ENCODE measurements around the gene TAL1.
"Not testable (repeated sequence)": the region's sequence is repeated elsewhere in the genome, so short reads cannot be mapped to it uniquely, and the experiment has no call there.

Gene TAL1

DNA sequence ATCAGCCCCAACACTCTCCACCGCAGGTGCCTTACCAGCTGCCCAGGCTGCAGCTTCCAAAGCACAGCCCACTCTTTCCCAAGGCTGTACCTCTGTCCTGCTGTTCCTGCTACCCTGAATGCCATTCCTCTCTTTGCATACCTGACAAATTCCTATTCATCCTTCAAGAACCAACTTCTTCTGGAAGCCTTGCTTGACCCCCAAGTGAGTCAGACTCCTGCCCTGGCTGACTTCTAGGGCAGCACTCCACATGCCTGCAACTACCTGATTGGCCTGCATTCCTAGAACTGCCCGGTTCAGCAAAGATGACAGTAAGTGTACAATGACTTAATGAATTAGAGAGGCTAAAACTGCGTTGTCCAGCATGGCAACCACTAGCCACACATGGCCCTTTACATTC lies 21.4 kb downstream of the TAL1 start:
- no peak for DNase-seq

DNA sequence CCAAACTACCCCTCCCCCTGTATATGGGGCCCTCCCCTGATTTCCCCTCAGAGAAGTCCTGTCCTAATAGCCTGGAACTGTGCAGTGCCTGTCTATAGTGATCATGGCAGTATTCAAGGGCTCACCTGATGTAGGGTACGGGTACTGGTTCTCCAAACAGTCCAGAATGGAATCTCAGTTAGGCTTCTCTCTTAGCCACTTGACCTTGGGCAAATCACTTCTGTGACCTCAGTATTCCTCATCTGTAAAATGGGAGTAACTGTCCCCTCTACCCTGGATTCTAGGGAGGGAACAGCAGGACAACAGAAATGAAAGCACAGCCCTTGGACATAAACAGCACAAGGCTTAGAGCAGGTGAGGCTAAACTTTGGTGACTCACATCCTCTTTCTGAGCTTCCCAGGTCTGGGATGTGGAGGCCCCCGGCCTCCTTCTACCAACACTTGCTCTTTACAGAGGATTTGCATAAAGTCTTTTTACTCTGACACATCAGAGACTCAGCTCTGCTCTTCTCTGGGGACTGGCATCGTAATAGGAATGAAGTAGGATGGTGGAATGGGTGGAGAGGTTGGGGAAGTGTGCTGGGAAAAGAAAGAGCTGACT lies 22.2 kb downstream of the TAL1 start:
- DNase-seq, result no peak

DNA sequence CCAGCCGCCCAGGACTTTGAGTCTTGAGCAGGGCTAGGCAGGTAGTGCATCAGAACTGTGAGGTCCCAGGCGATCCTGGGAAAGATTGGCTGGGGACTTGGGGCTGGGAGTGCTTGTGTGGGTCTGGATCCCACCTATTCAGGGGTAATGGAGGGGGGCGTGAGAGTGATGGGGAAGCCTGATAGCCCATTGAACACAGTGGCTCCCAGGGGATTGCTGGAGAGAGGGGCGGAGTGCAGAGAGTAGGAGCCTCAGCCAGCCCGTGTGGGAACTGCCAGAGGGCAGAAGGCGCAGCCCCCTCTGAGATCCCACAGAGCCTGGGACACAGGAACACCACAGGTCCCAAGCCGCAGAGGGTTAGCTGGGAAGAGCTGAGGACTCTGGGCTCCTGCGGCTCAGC lies 22.9 kb downstream of the TAL1 start:
- no peak for DNase-seq

DNA sequence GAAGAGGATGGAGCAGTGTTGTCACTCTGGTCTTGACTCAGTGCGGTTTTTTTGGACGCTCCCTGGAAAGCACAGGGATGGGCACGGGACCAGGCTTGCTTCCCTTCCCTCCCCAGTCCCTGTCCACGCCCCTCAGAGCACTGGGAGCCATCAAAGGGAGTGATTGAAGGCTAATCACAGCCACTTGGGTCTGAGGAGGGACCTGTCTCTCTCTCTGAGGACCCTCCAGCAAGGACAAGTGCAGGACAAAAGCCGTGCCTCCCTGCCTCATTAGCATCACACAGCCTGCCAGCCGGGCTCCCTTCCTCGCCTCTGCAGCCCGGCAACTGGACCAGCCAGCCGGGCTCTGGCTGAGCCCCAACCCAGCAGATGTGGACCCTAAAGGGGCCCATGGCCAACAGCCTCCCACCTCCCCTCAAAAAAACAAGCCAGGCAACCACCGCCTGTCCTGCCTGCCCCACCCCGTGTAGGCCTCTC lies 23.6 kb downstream of the TAL1 start:
- no peak for DNase-seq

DNA sequence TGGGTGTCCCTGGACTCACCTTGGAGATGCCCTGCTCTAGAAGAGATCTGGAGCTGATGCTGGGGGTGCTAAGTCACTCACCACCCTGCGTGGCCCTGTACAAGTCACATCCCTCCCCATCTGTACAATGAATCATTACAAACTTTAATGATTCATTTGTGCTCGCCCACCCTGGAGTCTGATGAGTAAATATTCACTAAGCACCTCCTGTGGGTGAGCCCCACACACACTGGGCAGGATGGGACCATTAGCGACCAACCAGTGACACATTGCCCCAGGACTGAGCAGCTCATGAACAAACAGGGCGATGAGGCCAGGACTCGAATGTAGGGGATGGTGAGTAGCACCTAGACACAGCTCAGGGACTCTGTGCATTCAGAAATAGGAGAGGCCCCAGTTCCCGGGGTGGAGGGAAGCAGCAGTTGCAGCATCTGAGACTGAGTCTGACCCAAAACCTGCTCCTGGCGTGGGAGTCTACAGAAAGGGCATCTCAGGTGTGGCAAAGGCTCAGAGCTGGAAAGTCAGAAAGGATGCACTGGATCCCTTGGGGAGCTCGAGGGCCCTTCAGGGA lies 24.1 kb downstream of the TAL1 start:
- no peak for DNase-seq

DNA sequence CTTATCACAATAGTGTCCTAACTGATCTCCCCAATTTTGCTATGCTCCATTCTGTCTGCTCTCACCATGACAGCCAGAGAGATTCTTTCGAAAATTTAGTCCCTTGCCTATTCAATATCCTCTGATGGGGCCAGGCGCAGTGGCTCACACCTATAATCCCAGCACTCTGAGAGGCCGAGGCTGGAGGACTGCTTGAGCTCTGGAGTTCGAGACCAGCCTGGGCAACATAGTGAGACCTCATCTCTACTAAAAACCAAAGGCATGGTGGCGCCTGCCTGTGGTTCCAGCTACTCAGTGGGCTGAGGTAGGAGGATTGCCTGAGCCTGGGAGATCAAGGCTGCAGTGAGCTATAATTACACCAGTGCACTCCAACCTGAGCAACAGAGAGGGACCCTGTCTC lies 26.1 kb downstream of the TAL1 start:
- DNase-seq, result no peak

DNA sequence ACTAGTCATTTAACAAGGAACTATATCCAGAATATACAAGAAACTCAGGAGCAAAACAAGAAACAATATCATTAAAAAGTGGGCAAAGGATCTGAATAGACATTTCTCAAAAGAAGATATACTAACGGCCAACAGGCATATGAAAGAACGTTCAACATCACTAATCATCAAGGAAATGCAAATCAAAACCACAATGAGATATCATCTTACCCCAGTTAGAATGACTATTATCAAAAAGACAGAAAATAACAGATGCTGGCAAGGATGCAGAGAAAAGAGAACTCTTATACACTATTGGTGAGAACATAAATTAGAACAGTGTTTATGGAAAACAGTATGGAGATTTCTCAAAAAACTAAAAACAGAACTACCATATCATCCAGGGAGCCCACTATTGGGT lies 28.5 kb downstream of the TAL1 start:
- not testable (repeated sequence) for DNase-seq

DNA sequence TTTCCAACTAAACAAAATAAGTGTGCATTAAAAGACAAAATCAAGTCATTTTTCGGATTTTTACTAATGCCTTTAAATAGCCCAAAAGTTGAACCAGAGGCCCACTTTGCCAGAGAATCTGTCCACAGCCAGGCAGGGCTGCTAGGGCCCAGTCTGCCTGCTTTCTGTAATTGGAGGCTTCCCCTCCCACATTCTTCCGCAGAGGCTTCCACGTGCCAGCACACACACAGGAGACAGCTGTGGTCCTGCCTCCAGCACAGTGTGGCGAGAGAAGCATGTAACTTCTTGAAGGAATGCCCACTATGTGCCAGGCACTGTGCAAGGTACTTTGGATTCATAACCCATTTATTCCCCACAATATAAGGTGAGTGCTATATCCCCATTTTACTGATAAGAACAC lies 30.8 kb downstream of the TAL1 start:
- DNase-seq, result no peak

DNA sequence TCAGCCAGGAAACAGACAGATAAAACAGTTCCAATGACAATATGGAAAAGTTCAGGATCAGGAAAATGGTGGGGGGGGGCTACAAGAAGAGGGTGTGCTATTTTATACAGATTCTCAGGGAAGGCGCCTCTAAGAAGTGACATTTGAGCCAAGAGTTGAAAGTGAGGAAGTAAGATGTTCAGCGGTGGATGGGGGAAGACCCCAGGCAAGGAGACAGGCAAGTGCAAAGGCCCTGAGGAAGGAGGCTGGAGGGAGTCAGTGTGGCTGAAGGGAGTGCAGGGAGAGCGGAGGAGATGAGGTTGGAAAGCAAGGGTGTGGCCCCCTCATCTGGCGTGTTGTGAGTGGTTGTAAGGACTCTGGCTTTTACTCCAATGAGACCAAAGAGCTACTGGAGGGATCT lies 33.8 kb downstream of the TAL1 start:
- DNase-seq, result no peak

DNA sequence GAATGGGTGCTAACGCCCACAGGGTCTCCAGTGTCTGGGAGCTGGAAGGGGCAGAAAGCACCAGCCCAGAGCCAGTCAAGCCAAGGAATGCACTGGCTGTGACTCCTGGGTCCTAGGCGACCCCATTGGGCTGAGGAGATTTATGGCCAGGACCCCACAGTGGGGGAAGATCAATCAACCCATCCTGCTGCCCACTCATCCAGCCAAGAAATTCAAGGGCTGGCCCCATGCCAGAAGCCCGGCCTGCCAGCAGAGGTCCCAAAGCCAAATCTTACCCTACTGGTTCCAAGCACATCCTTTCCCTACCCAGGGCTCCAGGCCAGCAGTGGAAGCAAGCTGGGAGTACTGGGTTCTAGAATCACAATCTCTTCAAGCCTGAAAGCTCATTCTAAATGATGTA lies 35.4 kb downstream of the TAL1 start:
- no peak for DNase-seq

DNA sequence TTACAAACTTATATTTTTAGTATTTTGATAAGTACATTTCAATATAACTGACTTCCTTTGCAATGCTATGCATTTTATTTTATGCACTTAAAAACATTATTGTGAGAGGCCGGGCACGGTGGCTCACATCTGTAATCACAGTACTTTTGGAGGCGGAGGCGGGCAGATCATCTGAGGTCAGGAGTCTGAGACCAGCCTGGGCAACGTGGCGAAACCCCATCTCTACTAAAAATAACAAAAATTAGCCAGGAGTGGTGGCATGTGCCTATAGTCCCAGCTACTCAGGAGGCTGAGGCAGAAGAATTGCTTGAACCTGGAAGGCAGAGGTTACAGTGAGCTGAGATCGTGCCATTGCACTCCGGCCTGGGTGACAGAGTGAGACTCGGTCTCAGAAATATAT lies 36.0 kb downstream of the TAL1 start:
- not testable (repeated sequence) for DNase-seq

DNA sequence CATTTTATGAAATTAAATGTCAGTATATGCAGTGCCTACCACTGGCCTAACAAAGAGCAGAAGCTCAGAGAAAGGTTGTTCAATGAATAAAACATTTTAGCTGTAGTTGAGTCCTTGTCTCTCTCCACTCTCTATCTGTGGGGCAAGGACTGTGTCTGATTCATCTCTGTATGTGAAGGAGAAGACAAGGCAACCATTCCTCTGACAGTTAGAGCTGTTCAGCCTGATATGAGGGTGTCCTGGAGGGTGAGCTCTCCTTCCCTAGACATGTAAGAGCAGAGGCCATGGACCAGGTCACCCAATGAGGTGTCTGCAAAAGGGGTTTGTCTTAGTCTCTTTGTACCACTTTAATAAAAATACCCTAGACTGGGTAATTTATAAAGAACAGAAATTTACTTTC lies 37.7 kb downstream of the TAL1 start:
- DNase-seq, result no peak

DNA sequence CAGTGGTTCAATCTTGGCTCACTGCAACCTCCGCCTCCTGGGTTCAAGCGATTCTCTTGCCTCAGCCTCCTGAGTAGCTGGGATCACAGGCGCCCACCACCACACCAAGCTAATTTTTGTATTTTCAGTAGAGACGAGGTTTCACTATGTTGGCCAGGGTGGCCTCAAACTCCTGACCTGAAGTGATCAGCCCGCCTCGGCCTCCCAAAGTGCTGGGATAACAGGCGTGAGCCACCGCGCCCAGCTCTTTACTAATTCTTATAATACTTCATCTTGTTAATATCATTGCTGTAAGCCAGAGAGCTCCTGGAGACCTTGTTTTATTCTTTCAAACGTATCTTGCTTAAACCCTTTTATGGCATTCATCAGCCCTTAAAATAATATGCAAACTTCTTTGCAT lies 38.5 kb downstream of the TAL1 start:
- DNase-seq, result not testable (repeated sequence)

DNA sequence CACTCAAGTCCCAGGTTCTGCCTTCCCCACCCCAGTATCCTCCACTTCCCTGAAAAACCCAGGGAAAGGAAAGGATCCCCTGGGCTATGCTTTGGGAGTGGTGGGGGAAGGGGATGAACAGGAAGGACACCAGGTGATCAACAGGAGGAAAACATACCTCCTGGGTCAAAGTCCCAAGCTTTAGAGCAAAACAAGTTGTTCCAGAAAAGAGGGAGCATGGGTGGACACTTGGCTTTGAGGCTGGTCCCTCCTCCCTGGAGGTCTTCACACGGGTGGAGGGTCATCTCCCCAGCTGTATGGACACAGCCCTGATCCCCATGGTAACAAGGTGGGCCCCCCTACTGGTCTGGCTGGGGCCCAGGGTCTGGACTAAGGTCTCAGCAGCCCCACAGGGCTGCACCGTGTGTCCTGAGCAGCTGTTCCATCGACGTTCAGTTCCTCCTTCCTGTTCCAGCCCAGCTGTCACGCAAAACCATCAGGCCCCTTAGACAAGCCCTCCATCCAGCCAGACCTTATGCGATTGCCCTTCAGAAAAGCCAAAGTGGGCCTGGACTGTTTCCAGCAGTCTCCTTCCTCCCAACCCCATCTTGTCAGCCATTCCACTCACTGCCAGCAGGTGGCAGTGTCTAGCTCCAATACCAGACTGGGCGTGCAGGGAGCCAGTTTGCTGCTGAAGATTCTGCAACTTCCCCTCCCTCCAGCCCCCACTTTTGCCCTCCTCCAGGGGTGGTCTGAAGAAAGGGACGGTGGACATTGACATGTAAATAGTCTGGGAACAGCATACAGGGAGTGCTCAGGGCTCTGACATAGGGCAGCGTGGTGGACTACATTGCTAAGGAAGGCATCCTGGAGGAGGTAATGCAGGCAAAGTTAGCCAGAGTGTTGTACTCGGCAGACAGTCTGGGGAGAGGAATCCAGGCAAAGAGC lies 39.3 kb downstream of the TAL1 start:
- DNase-seq, result peak; percentile 59

DNA sequence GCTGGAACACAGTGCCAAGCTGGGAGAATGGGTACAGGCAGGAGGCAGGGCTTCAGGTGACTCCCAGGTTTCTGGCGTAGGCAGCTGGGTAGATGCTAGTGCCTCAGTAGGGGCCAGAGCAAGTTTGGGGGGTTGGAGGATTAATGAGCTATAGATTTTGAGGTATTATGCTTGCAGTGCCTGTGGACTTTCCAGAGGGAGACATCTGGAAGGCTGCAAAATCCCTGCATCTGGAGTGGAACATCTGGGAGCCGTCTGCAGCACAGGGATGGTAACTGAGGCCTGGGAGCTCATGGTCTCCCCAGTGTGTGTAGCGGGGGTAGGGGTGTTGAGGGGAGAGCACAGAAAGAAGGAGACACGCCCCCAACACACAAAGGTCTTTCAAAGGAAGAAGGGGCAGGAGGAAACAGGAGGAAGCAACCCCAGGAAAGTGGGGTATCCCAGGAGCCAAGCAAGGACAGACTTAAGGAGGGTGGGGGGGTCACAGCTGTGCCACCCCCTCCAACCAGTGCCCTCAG lies 40.0 kb downstream of the TAL1 start:
- no peak for DNase-seq

DNA sequence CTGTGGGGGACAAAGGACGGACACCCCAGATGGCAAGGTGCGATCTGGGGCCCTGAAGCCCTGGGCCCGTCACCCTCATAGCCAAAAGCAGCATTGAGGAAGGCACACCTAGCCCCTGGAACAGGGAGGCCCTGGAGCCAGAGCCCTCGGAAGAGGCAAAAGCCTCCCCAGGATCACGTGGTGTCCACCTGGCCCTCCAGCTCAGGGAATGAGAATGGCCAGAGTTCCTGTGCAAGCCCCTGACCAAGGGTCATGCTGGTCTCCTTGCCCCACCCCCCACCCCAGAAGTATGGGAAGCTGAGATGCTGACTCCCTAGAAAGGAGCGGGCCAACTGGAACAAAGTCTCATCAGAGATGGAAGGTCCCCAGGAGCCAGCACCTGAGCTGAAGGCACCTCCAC lies 41.2 kb downstream of the TAL1 start:
- no peak for DNase-seq

DNA sequence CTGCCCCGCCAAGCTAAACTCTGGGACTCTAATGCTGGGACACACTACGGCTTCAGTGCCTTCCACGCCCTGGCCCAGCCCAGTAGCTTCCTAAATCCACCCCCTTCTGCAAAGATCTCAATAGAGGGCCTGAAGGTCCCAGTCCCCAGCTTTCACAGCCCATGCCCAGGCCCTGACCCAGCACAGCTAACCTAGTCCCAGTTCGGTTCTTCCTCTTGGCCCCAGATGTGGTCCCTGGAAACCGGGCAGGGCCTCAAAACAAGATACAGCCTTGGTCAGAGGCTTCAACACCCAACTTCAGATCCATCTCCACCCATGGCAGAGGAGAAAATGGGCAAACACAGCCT lies 41.5 kb downstream of the TAL1 start:
- DNase-seq, result no peak

DNA sequence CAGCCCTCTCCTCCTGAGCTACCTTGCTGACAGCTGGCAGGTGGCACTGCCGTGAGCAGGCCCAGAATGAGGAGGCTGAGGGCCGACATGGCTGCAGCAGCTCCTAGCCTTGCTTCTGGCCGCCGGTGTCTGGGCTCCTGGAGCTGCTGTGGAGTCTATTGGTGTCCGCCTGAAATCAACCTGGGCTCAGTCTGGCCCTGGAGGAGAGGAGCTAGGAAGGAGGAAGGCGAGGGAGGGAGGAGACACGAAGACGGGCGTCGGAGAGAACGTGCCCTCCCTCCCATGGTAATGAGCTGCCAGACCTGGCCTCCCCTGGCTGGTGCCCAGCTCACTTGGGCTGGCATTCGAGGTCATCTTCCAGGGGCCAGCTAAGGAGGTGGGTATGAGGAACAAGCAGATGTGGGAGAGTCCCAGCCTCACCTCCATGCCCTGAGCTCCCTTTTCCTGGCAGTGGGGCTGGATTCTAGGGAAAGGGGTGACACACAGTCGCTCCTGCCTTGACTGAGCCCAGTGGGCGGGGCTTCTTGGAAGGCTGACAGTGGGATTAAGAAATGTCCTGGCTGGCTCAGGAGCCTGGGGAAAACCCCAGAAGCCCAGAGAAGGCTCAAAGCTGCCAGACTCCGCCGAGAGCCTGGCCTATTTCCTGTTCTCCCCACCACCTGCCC lies 42.0 kb downstream of the TAL1 start, which contains the start of gene PDZK1IP1:
Gene PDZK1IP1, minus strand, starts transcription at position 193 of the 665 bp plus-strand sequence. Its CDS starts 104 bp downstream, at position 89.
- DNase-seq, result no peak

DNA sequence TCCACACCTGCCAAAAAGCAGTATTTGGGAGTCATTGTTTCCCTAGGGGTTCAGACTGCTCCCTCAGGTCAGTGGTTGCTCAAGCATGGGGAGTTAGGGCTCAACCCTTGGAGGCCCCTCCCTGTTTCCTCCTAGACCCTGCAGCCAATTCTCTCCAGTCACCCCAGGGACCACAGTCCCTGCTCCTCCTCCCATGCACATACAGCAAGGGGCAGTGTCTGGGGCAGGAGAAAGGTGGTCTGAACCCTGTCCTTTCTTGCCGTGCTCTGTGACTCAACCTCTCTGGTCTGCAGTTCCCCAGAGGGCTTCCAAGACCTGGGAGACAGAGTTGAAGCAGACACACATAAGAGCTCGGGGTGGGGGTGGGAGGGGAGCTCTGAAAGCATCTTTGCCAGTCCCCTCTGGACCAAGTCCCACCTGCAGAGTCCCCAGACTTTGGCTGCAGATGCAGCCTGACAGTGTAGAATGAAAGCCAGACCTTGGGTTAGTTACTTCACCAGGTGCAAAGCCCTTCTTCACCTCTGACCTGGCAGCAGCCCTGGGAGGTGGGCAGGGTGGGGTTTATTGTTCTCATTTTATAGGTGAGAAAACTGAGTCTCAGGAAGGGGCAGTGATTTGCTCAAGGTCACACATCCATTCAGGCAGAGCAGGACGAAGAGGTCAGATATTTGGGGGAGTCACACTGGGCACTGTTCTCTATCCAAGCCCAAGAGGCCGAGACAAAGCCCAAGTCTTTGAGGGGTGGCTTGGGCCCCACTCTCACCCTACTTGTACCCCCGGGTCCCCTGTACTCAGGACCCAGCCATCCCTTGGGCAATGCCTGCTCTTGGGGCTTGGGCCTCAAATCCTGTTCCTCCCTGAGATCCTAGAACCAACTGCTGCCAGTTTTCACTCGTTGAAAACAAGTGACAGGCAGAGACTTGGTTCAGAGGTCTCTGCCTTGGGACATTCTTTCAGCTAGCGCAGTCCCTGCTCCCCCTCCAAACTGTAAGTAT lies 42.9 kb downstream of the TAL1 start:
- DNase-seq, result no peak

DNA sequence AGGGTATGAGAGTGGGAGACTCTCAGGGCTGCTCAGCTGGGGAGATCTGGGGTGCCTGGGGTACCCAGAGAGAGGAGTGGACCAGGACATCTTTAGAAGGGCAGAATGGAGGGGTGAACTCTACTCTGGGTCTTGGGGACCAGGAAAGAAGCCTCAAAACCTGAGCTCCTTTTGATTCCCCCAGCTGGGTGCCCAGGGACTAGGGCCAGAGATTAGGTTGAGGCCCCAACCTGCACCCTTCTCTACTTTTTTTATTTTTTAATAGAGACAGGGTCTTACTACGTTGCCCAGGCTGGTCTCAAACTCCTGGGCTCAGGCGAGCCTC lies 44.1 kb downstream of the TAL1 start:
- no peak for DNase-seq

DNA sequence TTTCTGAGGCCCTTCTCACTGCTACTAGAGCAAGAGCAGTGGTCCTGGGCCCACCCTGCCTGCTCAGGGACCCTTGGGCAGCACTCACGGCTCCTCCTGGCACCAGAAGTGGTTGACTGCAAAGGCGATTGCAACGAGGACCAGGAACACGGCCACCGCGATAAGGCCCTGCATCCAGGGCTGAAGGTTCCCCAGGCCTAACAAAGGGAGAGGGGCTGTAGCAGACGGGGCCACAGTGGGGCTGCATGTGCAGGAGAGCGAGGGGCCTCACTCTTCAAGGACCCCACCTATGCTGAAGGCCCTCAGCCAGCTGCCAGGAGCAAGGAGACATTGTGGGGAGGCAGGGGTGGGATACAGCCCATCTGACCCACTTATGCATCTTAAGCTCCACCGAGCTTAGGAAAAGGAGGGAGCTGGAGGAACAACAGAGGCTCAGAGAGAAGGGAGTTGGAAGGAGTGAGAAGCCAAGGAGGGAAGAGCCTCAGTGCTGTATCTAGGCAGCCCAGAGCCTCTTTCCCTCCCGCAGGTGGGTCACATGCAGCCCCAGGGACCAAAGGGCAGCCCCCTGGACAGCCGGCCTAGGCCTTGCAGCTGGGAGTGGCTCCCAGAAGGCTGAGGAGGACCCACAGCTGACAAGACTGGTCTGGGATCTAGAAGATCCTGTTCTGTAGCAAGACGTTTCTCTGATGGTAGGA lies 44.6 kb downstream of the TAL1 start:
- DNase-seq, result no peak
